Measurements from ENCODE around the gene ZNF160. TPM values are rescaled to one million over a fixed set of nuclear protein-coding genes. Genes with fewer than 3 reads are reported as not detected.
"Not testable (repeated sequence)": the region's sequence is repeated elsewhere in the genome, so short reads cannot be mapped to it uniquely, and the experiment has no call there.

Gene ZNF160
- total RNA-seq, 4 donors from 2014 or later: 10.9 to 75.3 (median 52.1) TPM

- peak within 1 kb of the TSS; percentile 35 to 53 for H3K4me3 ChIP-seq
- DNase-seq: peak; percentile 82 to 85
- peak in 1 of 2 donors; percentile 16 for TF ChIP-seq POLR2A (IDR thresholded peaks at IDR 0.05)
- TF ChIP-seq, protein P1, sequence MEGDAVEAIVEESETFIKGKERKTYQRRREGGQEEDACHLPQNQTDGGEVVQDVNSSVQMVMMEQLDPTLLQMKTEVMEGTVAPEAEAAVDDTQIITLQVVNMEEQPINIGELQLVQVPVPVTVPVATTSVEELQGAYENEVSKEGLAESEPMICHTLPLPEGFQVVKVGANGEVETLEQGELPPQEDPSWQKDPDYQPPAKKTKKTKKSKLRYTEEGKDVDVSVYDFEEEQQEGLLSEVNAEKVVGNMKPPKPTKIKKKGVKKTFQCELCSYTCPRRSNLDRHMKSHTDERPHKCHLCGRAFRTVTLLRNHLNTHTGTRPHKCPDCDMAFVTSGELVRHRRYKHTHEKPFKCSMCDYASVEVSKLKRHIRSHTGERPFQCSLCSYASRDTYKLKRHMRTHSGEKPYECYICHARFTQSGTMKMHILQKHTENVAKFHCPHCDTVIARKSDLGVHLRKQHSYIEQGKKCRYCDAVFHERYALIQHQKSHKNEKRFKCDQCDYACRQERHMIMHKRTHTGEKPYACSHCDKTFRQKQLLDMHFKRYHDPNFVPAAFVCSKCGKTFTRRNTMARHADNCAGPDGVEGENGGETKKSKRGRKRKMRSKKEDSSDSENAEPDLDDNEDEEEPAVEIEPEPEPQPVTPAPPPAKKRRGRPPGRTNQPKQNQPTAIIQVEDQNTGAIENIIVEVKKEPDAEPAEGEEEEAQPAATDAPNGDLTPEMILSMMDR (IDR thresholded peaks at IDR 0.05): no peak
- H3K9me3 ChIP-seq: no peaks in the 10 kb centered on the region
- no peaks in the 10 kb centered on the region for H3K36me3 ChIP-seq
- peak within 1 kb of the TSS; percentile 41 to 66 for H3K27ac ChIP-seq
- H3K27me3 ChIP-seq: no peaks in the 10 kb centered on the region
- intact Hi-C loops (cut with DNase I; ENCODE audit: low total_unique reads): no loop called here
- H3K4me1 ChIP-seq: no peaks in the 10 kb centered on the region
These were observed 29.1 kb upstream of the ZNF160 start, which contains the start of gene ZNF415 for GRCh38 chr19:53132141-53132991. Gene ZNF415 (minus strand): TSS chr19:53132910. CDS start chr19:53122676, 10,234 bp downstream.

GRCh38 chr19:53131727-53132126 is 28.5 kb upstream of the ZNF160 start:
- no peaks in the 10 kb centered on the region for H3K36me3 ChIP-seq
- H3K27ac ChIP-seq: peak overlapping the region; percentile 41 to 66
- H3K27me3 ChIP-seq: no peaks in the 10 kb centered on the region
- no peaks in the 10 kb centered on the region for H3K9me3 ChIP-seq
- intact Hi-C loops (cut with DNase I; ENCODE audit: low total_unique reads): no loop called here
- DNase-seq: no peak
- H3K4me3 ChIP-seq: peak overlapping the region; percentile 35 to 53
- no peaks in the 10 kb centered on the region for H3K4me1 ChIP-seq
- TF ChIP-seq POLR2A (IDR thresholded peaks at IDR 0.05): no peak
- TF ChIP-seq, protein P1 (IDR thresholded peaks at IDR 0.05): no peak

- Histone ChIP-seq H3K27me3 (no peaks in the 10 kb centered on the region), H3K4me3 (no peak overlapping the region), H3K4me1 (no peaks in the 10 kb centered on the region), H3K27ac (no peak overlapping the region), H3K36me3 (no peaks in the 10 kb centered on the region), H3K9me3 (no peaks in the 10 kb centered on the region)
- DNase-seq: no peak
- intact Hi-C loops (cut with DNase I; ENCODE audit: low total_unique reads): no loop called here
- no peak for TF ChIP-seq POLR2A (IDR thresholded peaks at IDR 0.05)
These were observed 27.9 kb upstream of the ZNF160 start for GRCh38 chr19:53131085-53131590.

GRCh38 chr19:53130506-53130905 is 27.3 kb upstream of the ZNF160 start:
- Histone ChIP-seq H3K4me3 (no peak overlapping the region), H3K36me3 (no peaks in the 10 kb centered on the region), H3K27ac (no peak overlapping the region), H3K27me3 (no peaks in the 10 kb centered on the region), H3K4me1 (no peaks in the 10 kb centered on the region), H3K9me3 (no peaks in the 10 kb centered on the region)
- no peak for DNase-seq
- intact Hi-C loops (cut with DNase I; ENCODE audit: low total_unique reads): no loop called here
- TF ChIP-seq, protein P1 (IDR thresholded peaks at IDR 0.05): no peak
- TF ChIP-seq POLR2A (IDR thresholded peaks at IDR 0.05): no peak

- H3K27ac ChIP-seq: not testable (repeated sequence)
These were observed 23.7 kb upstream of the ZNF160 start for GRCh38 chr19:53126733-53127526.

More at GRCh38 chr19:53126733-53127526, 23.7 kb upstream of the ZNF160 start:
- H3K9me3 ChIP-seq; intact Hi-C loops (cut with DNase I; ENCODE audit: low total_unique reads); DNase-seq; H3K27me3 ChIP-seq; H3K4me3 ChIP-seq; H3K36me3 ChIP-seq; H3K4me1 ChIP-seq: not testable (repeated sequence)

All from uterus (tissue), 4 donors.